ENCODE measurements around the gene DUS2. TPM values are rescaled to one million over a fixed set of nuclear protein-coding genes. Genes with fewer than 3 reads are reported as not detected.
A peak's percentile ranks its signal among the peaks of the same experiment; 100 is the strongest.
"Not testable (repeated sequence)": the region's sequence is repeated elsewhere in the genome, so short reads cannot be mapped to it uniquely, and the experiment has no call there.

The DUS2 gene
- total RNA-seq, 1 experiment from 2014 or later = 27.9 TPM

DNA sequence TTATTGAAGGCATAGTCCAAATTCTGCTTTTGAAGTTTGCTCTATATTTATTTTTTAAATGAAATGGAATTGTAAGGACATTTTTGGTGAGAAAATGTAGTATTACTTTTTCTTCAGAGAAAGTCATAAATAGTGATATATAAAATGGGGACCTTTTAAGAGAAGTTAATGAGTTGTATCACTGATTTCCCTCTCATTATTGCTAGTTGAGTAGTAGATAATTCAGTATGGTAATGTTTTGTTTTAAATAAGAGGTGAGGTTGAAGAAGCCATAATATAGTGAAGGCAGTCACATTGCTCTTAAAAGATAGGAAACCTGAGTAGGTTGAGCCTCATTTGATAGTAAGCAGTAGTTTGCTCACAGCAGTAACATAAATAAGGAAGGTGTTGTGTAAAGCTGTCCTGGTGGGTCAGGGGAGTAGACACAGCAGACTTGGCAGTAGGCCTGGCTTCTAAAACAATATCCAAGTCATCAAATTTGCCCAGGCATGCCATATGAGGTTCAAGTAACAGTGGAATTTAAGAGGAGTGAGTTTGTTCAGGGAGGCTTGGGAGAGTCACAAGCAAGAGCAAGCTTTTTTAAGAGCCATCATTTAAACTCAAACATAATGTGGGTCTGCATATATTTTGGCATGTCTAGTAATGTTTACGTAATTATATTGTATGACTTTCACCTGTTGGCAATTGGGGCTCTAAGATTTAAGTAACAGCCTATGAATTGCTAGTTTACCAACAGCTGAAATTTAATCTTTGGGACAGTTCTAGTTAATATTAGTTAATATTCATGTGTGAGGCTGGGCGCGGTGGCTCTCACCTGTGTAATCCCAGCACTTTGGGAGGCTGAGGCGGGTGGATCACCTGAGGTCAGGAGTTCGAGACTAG lies 68.5 kb downstream of the DUS2 start:
- ATAC-seq (no peak), DNase-seq (ENCODE audit: low spot score) (no peak)
- H3K36me3 Mint-ChIP-seq = no peaks in the 10 kb centered on the region
- ChIA-PET CTCF (interaction anchor here (1.1 to 4.1 kb wide), 3 partner anchors 7 to 144 kb away, joined by 3 to 58 read pairs (median 46); partner anchors contain the start of genes ESRP2 and NFATC3), POLR2A (no interaction called here)
- H3K4me1 Mint-ChIP-seq = peaks cover 44% of the 10 kb centered on the region
- H3K27me3 Mint-ChIP-seq (ENCODE audit: low read depth) = no peaks in the 10 kb centered on the region
- H3K27ac Mint-ChIP-seq = peak overlapping the region; percentile 58
- no peaks in the 10 kb centered on the region for H3K9me3 Mint-ChIP-seq
- no peak overlapping the region for H3K4me3 Mint-ChIP-seq
- TF ChIP-seq, protein P1, sequence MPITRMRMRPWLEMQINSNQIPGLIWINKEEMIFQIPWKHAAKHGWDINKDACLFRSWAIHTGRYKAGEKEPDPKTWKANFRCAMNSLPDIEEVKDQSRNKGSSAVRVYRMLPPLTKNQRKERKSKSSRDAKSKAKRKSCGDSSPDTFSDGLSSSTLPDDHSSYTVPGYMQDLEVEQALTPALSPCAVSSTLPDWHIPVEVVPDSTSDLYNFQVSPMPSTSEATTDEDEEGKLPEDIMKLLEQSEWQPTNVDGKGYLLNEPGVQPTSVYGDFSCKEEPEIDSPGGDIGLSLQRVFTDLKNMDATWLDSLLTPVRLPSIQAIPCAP (CRISPR knock-in tag; IDR thresholded peaks at IDR 0.05) = no peak
- TF ChIP-seq ZNF423 (CRISPR knock-in tag; IDR thresholded peaks at IDR 0.05) = no peak
- TF ChIP-seq, protein P2, sequence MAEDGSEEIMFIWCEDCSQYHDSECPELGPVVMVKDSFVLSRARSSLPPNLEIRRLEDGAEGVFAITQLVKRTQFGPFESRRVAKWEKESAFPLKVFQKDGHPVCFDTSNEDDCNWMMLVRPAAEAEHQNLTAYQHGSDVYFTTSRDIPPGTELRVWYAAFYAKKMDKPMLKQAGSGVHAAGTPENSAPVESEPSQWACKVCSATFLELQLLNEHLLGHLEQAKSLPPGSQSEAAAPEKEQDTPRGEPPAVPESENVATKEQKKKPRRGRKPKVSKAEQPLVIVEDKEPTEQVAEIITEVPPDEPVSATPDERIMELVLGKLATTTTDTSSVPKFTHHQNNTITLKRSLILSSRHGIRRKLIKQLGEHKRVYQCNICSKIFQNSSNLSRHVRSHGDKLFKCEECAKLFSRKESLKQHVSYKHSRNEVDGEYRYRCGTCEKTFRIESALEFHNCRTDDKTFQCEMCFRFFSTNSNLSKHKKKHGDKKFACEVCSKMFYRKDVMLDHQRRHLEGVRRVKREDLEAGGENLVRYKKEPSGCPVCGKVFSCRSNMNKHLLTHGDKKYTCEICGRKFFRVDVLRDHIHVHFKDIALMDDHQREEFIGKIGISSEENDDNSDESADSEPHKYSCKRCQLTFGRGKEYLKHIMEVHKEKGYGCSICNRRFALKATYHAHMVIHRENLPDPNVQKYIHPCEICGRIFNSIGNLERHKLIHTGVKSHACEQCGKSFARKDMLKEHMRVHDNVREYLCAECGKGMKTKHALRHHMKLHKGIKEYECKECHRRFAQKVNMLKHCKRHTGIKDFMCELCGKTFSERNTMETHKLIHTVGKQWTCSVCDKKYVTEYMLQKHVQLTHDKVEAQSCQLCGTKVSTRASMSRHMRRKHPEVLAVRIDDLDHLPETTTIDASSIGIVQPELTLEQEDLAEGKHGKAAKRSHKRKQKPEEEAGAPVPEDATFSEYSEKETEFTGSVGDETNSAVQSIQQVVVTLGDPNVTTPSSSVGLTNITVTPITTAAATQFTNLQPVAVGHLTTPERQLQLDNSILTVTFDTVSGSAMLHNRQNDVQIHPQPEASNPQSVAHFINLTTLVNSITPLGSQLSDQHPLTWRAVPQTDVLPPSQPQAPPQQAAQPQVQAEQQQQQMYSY (CRISPR knock-in tag; IDR thresholded peaks at IDR 0.05) = no peak
- TF ChIP-seq GRHL2 (CRISPR knock-in tag; IDR thresholded peaks at IDR 0.05; ENCODE audit: insufficient replicate concordance, severe bottlenecking) = no peak
- TF ChIP-seq FOXK1 (CRISPR knock-in tag; IDR thresholded peaks at IDR 0.05) = no peak
- TF ChIP-seq, protein P3, sequence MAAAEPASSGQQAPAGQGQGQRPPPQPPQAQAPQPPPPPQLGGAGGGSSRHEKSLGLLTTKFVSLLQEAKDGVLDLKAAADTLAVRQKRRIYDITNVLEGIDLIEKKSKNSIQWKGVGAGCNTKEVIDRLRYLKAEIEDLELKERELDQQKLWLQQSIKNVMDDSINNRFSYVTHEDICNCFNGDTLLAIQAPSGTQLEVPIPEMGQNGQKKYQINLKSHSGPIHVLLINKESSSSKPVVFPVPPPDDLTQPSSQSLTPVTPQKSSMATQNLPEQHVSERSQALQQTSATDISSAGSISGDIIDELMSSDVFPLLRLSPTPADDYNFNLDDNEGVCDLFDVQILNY (CRISPR knock-in tag; IDR thresholded peaks at IDR 0.05) = no peak
- no peak for TF ChIP-seq JAZF1 (CRISPR knock-in tag; IDR thresholded peaks at IDR 0.05)
- TF ChIP-seq ZNF416 (CRISPR knock-in tag; IDR thresholded peaks at IDR 0.05) = no peak
- TF ChIP-seq CREM (CRISPR knock-in tag; IDR thresholded peaks at IDR 0.05) = no peak

DNA sequence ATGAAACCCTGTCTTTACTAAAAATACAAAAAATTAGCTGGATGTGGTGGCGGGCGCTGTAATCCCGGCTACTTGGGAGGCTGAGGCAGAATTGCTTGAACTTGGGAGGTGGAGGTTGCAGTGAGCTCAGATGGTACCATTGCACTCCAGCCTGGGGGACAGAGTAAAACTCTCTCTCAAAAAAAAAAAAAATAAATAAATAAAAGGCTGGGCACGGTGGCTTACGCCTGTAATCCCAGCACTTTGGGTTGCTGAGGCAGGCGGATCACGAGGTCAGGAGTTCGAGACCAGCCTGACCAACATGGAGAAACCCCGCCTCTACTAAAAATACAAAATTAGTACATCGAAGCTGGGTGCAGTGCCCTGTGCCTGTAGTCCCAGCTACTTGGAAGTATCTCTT lies 69.2 kb downstream of the DUS2 start:
- H3K27me3 Mint-ChIP-seq (ENCODE audit: low read depth); H3K9me3 Mint-ChIP-seq; POLR2A ChIA-PET; H3K27ac Mint-ChIP-seq; DNase-seq (ENCODE audit: low spot score); H3K36me3 Mint-ChIP-seq; ATAC-seq; H3K4me3 Mint-ChIP-seq: not testable (repeated sequence)
- CTCF ChIA-PET = interaction anchor here (1.1 to 4.1 kb wide), 4 partner anchors 8 to 143 kb away, joined by 3 to 58 read pairs (median 27); partner anchors contain the start of genes ESRP2 and NFATC3
- peaks cover 40% of the 10 kb centered on the region for H3K4me1 Mint-ChIP-seq

DNA sequence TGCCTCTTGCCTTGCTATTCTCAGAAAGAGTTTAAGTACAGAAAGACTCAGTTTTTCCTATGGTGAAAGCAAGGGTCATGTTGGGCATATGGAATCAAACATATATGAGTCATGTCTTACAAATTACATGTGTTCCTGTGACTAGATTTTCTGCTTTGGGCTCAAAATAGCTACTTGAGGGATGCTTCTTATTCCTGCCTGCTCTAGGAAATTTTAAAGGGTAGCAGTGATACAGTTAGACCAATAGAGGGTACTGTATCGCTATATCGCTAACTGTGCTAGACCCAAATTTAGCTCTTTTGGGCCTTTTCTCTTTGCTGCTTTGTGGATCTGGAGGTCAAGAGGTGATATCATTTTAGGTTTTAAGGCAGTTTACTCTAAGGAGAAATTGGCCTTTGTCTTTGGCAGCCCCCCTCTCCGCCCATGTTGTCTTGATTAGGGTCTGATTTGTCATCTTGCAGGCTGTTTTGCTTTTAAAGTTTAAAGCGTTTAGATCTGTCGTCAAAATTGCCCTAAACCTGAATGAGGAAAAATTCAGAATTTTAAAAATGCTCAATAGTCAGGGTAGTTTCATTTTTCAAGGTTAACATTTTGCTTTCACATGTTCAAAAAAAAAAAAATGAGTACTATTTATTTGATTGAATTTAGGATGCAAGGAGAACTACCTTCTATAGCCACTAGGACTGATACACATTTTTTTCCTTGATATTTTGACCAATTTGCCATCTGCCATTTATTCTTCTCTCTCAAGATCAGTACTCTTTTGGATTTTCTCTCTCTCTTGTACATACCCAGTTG lies 70.9 kb downstream of the DUS2 start:
- peak; percentile 89 for ATAC-seq
- POLR2A ChIA-PET = interaction anchor here (0.6 to 1.1 kb wide), 2 partner anchors 8 to 9 kb away, joined by 3 to 5 read pairs; no protein-coding TSS in a partner anchor
- Mint-ChIP-seq H3K4me3 (no peak overlapping the region), H3K4me1 (peaks cover 40% of the 10 kb centered on the region), H3K9me3 (no peaks in the 10 kb centered on the region), H3K27ac (0 out of 2 replicates have a peak overlapping the region, but pooled peaks have one; percentile 34), H3K27me3 (ENCODE audit: low read depth) (no peaks in the 10 kb centered on the region), H3K36me3 (no peaks in the 10 kb centered on the region)
- no peak for TF ChIP-seq ZNF219 (CRISPR knock-in tag; IDR thresholded peaks at IDR 0.05; ENCODE audit: borderline replicate concordance)
- TF ChIP-seq GTF2I (CRISPR knock-in tag; conservative IDR thresholded peaks at IDR 0.05) = no peak
- DNase-seq (ENCODE audit: low spot score) = no peak
- CTCF ChIA-PET = interaction anchor here (0.5 to 4.1 kb wide), 41 partner anchors 9 to 662 kb away, joined by 3 to 58 read pairs (median 5); partner anchors contain the start of genes ESRP2, NFATC3, PLA2G15 and PRMT7
